IMR-90 (cell line): Measurements from ENCODE around the gene DOK4. TPM values are rescaled to one million over a fixed set of nuclear protein-coding genes. Genes with fewer than 3 reads are reported as not detected.

Source experiments
- ATAC-seq: fragments of 200-7000 bp; cut with Tn5 transposase; 2 replicates; pipeline ENCODE4 v1.9.1; 2020; ENCODE audit warnings: low read depth, mild to moderate bottlenecking, moderate library complexity
- BruUV-seq: library from RNA; stranded (reverse); fragments of 400-500 nt; replicated peaks from 2 replicates; lab custom pipeline; 2021; lab: Mats Ljungman, UMichigan
- CTCF ChIA-PET: fragments of 300-600 bp; formaldehyde crosslinking; extraction: SDS; loops from one replicate; lab custom pipeline; 2021; ENCODE audit warnings: antibody characterized with exemption; lab: Yijun Ruan, JAX
- POLR2A ChIA-PET: fragments of 300-600 bp; sonication (Branson Sonifier 250); formaldehyde crosslinking; loops from one replicate; lab custom pipeline; 2022; ENCODE audit warnings: antibody characterized with exemption; ENCODE audit not compliant: unreplicated experiment; lab: Charles Lee
- DNase-seq: peaks from one replicate; pipeline ENCODE4 v3.0.0; 2013
- H2AFZ ChIP-seq: replicated peaks from 2 replicates; pipeline ENCODE3; 2013; ENCODE audit warnings: low read length, mild to moderate bottlenecking; ENCODE audit not compliant: poor library complexity
- H2AK5ac ChIP-seq: 2 replicates; pipeline ENCODE4 v1.6.1; 2013; ENCODE audit warnings: low read depth, low read length, inconsistent platforms
- H2AK9ac ChIP-seq: replicated peaks from 2 replicates; pipeline ENCODE3; 2013; ENCODE audit warnings: mild to moderate bottlenecking, low read depth, low read length, moderate library complexity; ENCODE audit not compliant: poor library complexity
- H2BK120ac ChIP-seq: 2 replicates; pipeline ENCODE4 v1.6.1; 2013; ENCODE audit warnings: low read depth, low read length, inconsistent platforms
- H2BK15ac ChIP-seq: 3 replicates; pipeline ENCODE4 v1.6.1; 2013; ENCODE audit warnings: low read depth, low read length, inconsistent platforms
- H2BK20ac ChIP-seq: 2 replicates; pipeline ENCODE4 v1.6.1; 2013; ENCODE audit warnings: low read depth, mild to moderate bottlenecking, inconsistent platforms, low read length, moderate library complexity
- H2BK5ac ChIP-seq: 2 replicates; pipeline ENCODE4 v1.6.1; 2013; ENCODE audit warnings: mild to moderate bottlenecking, low read depth, low read length, inconsistent platforms; ENCODE audit not compliant: poor library complexity, severe bottlenecking
- H3K14ac ChIP-seq: replicated peaks from 2 replicates; pipeline ENCODE4 v1.6.1; 2013; ENCODE audit warnings: low read depth, low read length, inconsistent platforms
- H3K18ac ChIP-seq: 2 replicates; pipeline ENCODE4 v1.6.1; 2013; ENCODE audit warnings: low read depth, low read length, control low read depth
- H3K23ac ChIP-seq: 2 replicates; pipeline ENCODE4 v1.6.1; 2013; ENCODE audit warnings: low read depth, low read length, inconsistent platforms
- H3K27ac ChIP-seq: 2 replicates; pipeline ENCODE4 v1.5.1; 2013; ENCODE audit warnings: mild to moderate bottlenecking, control low read depth, low read length; ENCODE audit not compliant: insufficient read depth
- H3K27me3 ChIP-seq: 2 replicates; pipeline ENCODE4 v1.6.1; 2013; ENCODE audit warnings: low read length; ENCODE audit not compliant: control insufficient read depth, insufficient read depth
- H3K36me3 ChIP-seq: 2 replicates; pipeline ENCODE4 v1.6.1; 2013; ENCODE audit warnings: low read length, mixed read lengths; ENCODE audit not compliant: control insufficient read depth, insufficient read depth
- H3K4ac ChIP-seq: 2 replicates; pipeline ENCODE4 v1.6.1; 2013; ENCODE audit warnings: low read depth, low read length, inconsistent platforms
- H3K4me1 ChIP-seq: 2 replicates; pipeline ENCODE4 v1.6.1; 2013; ENCODE audit warnings: low read length, mixed read lengths; ENCODE audit not compliant: control insufficient read depth, insufficient read depth
- H3K4me2 ChIP-seq: 2 replicates; pipeline ENCODE4 v1.6.1; 2013; ENCODE audit warnings: low read depth, mild to moderate bottlenecking, control low read depth, low read length, moderate library complexity
- H3K4me3 ChIP-seq: 2 replicates; pipeline ENCODE4 v1.5.1; 2013; ENCODE audit warnings: low read depth, mild to moderate bottlenecking, control low read depth, low read length, moderate library complexity; ENCODE audit not compliant: insufficient read depth
- H3K56ac ChIP-seq: 2 replicates; pipeline ENCODE4 v1.6.1; 2013; ENCODE audit warnings: low read length, inconsistent platforms; ENCODE audit not compliant: insufficient read depth; ENCODE audit errors: extremely low read depth
- H3K79me1 ChIP-seq, 2 experiments: 2 replicates each; pipeline ENCODE4 v1.6.1; 2013; ENCODE audit warnings: low read length in 2 of 2, inconsistent platforms in 1 of 2, low read depth in 1 of 2
- H3K9ac ChIP-seq: 2 replicates; pipeline ENCODE4 v1.6.1; 2013; ENCODE audit warnings: low read depth, low read length, control low read depth
- H3K9me1 ChIP-seq: 2 replicates; pipeline ENCODE4 v1.6.1; 2013; ENCODE audit warnings: low read length, inconsistent platforms; ENCODE audit not compliant: insufficient read depth
- H3K9me3 ChIP-seq: 2 replicates; pipeline ENCODE4 v1.6.1; 2013; ENCODE audit warnings: low read length; ENCODE audit not compliant: control insufficient read depth, insufficient read depth
- H4K20me1 ChIP-seq: 2 replicates; pipeline ENCODE4 v1.6.1; 2013; ENCODE audit warnings: low read length, inconsistent platforms; ENCODE audit not compliant: insufficient read depth
- H4K5ac ChIP-seq: 2 replicates; pipeline ENCODE4 v1.6.1; 2013; ENCODE audit warnings: mild to moderate bottlenecking, low read depth, low read length, control low read depth
- H4K8ac ChIP-seq, 2 experiments: 2 replicates each; pipeline ENCODE4 v1.6.1; 2013; ENCODE audit warnings: low read depth in 2 of 2, low read length in 2 of 2, control low read depth in 1 of 2, inconsistent platforms in 1 of 2
- H4K91ac ChIP-seq: 2 replicates; pipeline ENCODE4 v1.6.1; 2013; ENCODE audit warnings: low read depth, low read length, inconsistent platforms; ENCODE audit not compliant: insufficient read depth
- BHLHE40 ChIP-seq: fragments of 150-350 bp; IDR thresholded peaks from 2 replicates; pipeline ENCODE4 v1.6.1; 2016; ENCODE audit warnings: mild to moderate bottlenecking, low read depth, low read length
- CHD1 ChIP-seq: IDR thresholded peaks from 2 replicates; pipeline ENCODE4 v1.6.1; 2012; ENCODE audit warnings: low read depth, low read length, improper control_type of control experiment
- CTCF ChIP-seq: conservative IDR thresholded peaks from 2 replicates; pipeline ENCODE4 v1.5.1; 2012; ENCODE audit warnings: mild to moderate bottlenecking, low read depth, low read length, improper control_type of control experiment
- ELK1 ChIP-seq: fragments of 150-350 bp; IDR thresholded peaks from 2 replicates; pipeline ENCODE4 v1.6.1; 2016; ENCODE audit warnings: low read depth, mild to moderate bottlenecking, low read length, moderate library complexity, borderline replicate concordance
- FOS ChIP-seq: fragments of 150-350 bp; IDR thresholded peaks from 2 replicates; pipeline ENCODE4 v1.6.1; 2016; ENCODE audit warnings: low read depth, low read length
- MAFK ChIP-seq: IDR thresholded peaks from 2 replicates; pipeline ENCODE4 v1.6.1; 2012; ENCODE audit warnings: low read depth, low read length, improper control_type of control experiment
- MAZ ChIP-seq: IDR thresholded peaks from 2 replicates; pipeline ENCODE4 v1.6.1; 2012; ENCODE audit warnings: low read depth, mild to moderate bottlenecking, low read length, improper control_type of control experiment, moderate library complexity, borderline replicate concordance
- MXI1 ChIP-seq: IDR thresholded peaks from 2 replicates; pipeline ENCODE4 v1.6.1; 2012; ENCODE audit warnings: low read depth, mild to moderate bottlenecking, low read length, moderate library complexity, borderline replicate concordance
- NFE2L2 ChIP-seq: fragments of 150-350 bp; IDR thresholded peaks from 2 replicates; pipeline ENCODE4 v1.6.1; 2016; ENCODE audit warnings: low read depth, mild to moderate bottlenecking, low read length
- POLR2A ChIP-seq: IDR thresholded peaks from 2 replicates; pipeline ENCODE4 v1.6.1; 2012; ENCODE audit warnings: mild to moderate bottlenecking, low read depth, low read length
- RAD21 ChIP-seq: IDR thresholded peaks from 2 replicates; pipeline ENCODE4 v1.6.1; 2012; ENCODE audit warnings: low read length, improper control_type of control experiment
- RCOR1 ChIP-seq: IDR thresholded peaks from 2 replicates; pipeline ENCODE4 v1.6.1; 2012; ENCODE audit warnings: mild to moderate bottlenecking, low read length, improper control_type of control experiment; ENCODE audit not compliant: insufficient replicate concordance
- RFX5 ChIP-seq: IDR thresholded peaks from 2 replicates; pipeline ENCODE4 v1.8.0; 2012; ENCODE audit warnings: low read depth, mild to moderate bottlenecking, low read length, moderate library complexity
- SMC3 ChIP-seq: fragments of 150-350 bp; IDR thresholded peaks from 2 replicates; pipeline ENCODE4 v1.6.1; 2016; ENCODE audit warnings: low read depth, mild to moderate bottlenecking, antibody characterized with exemption, low read length, moderate library complexity
- USF2 ChIP-seq: fragments of 150-350 bp; IDR thresholded peaks from 2 replicates; pipeline ENCODE4 v1.6.1; 2017; ENCODE audit warnings: mild to moderate bottlenecking, antibody characterized with exemption, low read length, low read depth
- WGBS, 2 experiments: methylation state at CpG; one replicate each; pipeline versions ENCODE4 v1.1.5 to v1.1.7; 2013; ENCODE audit warnings: missing lambda C conversion rate in 2 of 2; ENCODE audit not compliant: insufficient read length in 1 of 2; ENCODE audit errors: extremely low coverage in 2 of 2; 5-methylcytosine and 5-hydroxymethylcytosine counted together
- dilution Hi-C: fragments of 300-500 bp; cut with HindIII; formaldehyde crosslinking; loops from one replicate; pipeline ENCODE4 v1.14.3; 2018; ENCODE audit warnings: low sequenced_read_pairs; ENCODE audit not compliant: unreplicated experiment
- in situ Hi-C: fragments of 300-500 bp; cut with MboI; formaldehyde crosslinking; loops from 3 replicates; pipeline ENCODE4 v1.14.3; 2019; ENCODE audit warnings: low sequenced_read_pairs, inconsistent platforms, mixed read lengths
- intact Hi-C: fragments of 100-400 bp; cut with micrococcal nuclease; formaldehyde crosslinking; loops from 2 replicates; pipeline ENCODE4 v1.10.0; 2022
- polyA plus RNA-seq, 3 experiments: library from polyadenylated mRNA; depleted of rRNA; stranded (reverse); fragments of >200 nt; gene quantifications; 2 replicates each; pipeline ENCODE4 v1.2.3, GENCODE V29; 2012; ENCODE audit warnings: low replicate concordance in 1 of 3
- total RNA-seq: library from RNA; depleted of rRNA; stranded (reverse); fragments of >200 nt; gene quantifications from 2 replicates; pipeline ENCODE4 v1.2.3, GENCODE V29; 2012

Gene DOK4
- total and polyA plus RNA-seq, 2 of the 4 experiments (the other 2 are of a cell fraction), result 22.0 to 25.9 TPM

- H3K36me3 ChIP-seq, result no peaks in the 10 kb centered on the region
- no peak overlapping the region for H2AK9ac ChIP-seq
- no peak overlapping the region for H3K9ac ChIP-seq
- H4K91ac ChIP-seq, result no peak overlapping the region
- no peak overlapping the region for H4K8ac ChIP-seq
- no peaks in the 10 kb centered on the region for H3K4me1 ChIP-seq
- no peaks in the 10 kb centered on the region for H3K9me1 ChIP-seq
- H2AK5ac ChIP-seq, result no peak overlapping the region
- no peak overlapping the region for H2BK5ac ChIP-seq
- dilution Hi-C loops, result no loop called here
- no peak overlapping the region for H3K4me2 ChIP-seq
- no peak overlapping the region for H3K18ac ChIP-seq
- H3K23ac ChIP-seq, result no peak overlapping the region
- intact Hi-C loops, result no loop called here
- no peaks in the 10 kb centered on the region for H4K20me1 ChIP-seq
- no peak overlapping the region for H3K56ac ChIP-seq
- ChIA-PET CTCF (interaction anchor here (0.7 kb wide), 1 partner anchor 919 kb away, joined by 3 read pairs; no protein-coding TSS in a partner anchor), POLR2A (no interaction called here)
- H3K27ac ChIP-seq, result no peak overlapping the region
- H2BK20ac ChIP-seq, result no peak overlapping the region
- ATAC-seq, result no peak
- WGBS, 2 experiments, result 30% methylated on average over 3 of the region's 6 CpGs; no CpG with 5 or more reads in 1 of the 2 experiments
- H3K14ac ChIP-seq, result no peak overlapping the region
- no peak overlapping the region for H2AFZ ChIP-seq
- H3K27me3 ChIP-seq, result peaks cover 69% of the 10 kb centered on the region
- H3K4ac ChIP-seq, result no peak overlapping the region
- TF ChIP-seq MAFK, result no peak
- no peak for TF ChIP-seq RCOR1
- no peak for TF ChIP-seq SMC3
- no peak for TF ChIP-seq ELK1
- TF ChIP-seq CTCF, result no peak
- no peak for TF ChIP-seq POLR2A
- TF ChIP-seq FOS, result no peak
- TF ChIP-seq MXI1, result no peak
- no peak for TF ChIP-seq MAZ
- TF ChIP-seq BHLHE40, result no peak
- no peak for TF ChIP-seq CHD1
- TF ChIP-seq USF2, result no peak
- no peak for TF ChIP-seq RFX5
- TF ChIP-seq RAD21, result no peak
- no peak for TF ChIP-seq NFE2L2
- H2BK15ac ChIP-seq, result no peak overlapping the region
- H3K9me3 ChIP-seq, result no peaks in the 10 kb centered on the region
- H3K4me3 ChIP-seq, result no peak overlapping the region
- no peak for DNase-seq
- no peak overlapping the region for H4K5ac ChIP-seq
- no peaks in the 10 kb centered on the region for H3K79me1 ChIP-seq
- no TSS peak for BruUV-seq
- H2BK120ac ChIP-seq, result no peak overlapping the region
- in situ Hi-C loops, result no loop called here
Observed at GRCh38 chr16:57504001-57504400, 17.7 kb upstream of the DOK4 start.
